OCI-LY7 (cell line): ENCODE results near the gene LDLRAD4. TPM values are rescaled to one million over a fixed set of nuclear protein-coding genes. Genes with fewer than 3 reads are reported as not detected.

Experiments
- BruUV-seq: library from RNA; stranded (reverse); fragments of 400-500 nt; replicated peaks from 2 replicates; lab custom pipeline; 2021; lab: Mats Ljungman, UMichigan
- CTCF ChIA-PET: fragments of 300-600 bp; sonication (Branson Sonifier 250); formaldehyde crosslinking; loops from one replicate; lab custom pipeline; 2022; ENCODE audit warnings: antibody characterized with exemption; ENCODE audit not compliant: unreplicated experiment; lab: Charles Lee
- POLR2A ChIA-PET: fragments of 300-600 bp; sonication (Branson Sonifier 250); formaldehyde crosslinking; loops from one replicate; lab custom pipeline; 2022; ENCODE audit warnings: antibody characterized with exemption; lab: Charles Lee
- DNase-seq: peaks from one replicate; pipeline ENCODE4 v3.0.0-alpha.2; 2015; ENCODE audit warnings: low spot score
- H2AFZ ChIP-seq: fragments of 200-600 bp; sonication (generic), shearing (Covaris generic); 2 replicates; pipeline ENCODE4 v1.6.1; 2014; ENCODE audit warnings: mild to moderate bottlenecking, antibody characterized with exemption, low read length, moderate library complexity
- H3K27ac ChIP-seq: fragments of 200-600 bp; sonication (generic); 2 replicates; pipeline ENCODE4 v1.5.1; 2014; ENCODE audit warnings: mixed run types, low read depth, mild to moderate bottlenecking, moderate library complexity, low read length, inconsistent platforms; ENCODE audit not compliant: poor library complexity, severe bottlenecking
- H3K36me3 ChIP-seq: fragments of 200-600 bp; sonication (generic); 2 replicates; pipeline ENCODE4 v1.6.1; 2014; ENCODE audit warnings: mild to moderate bottlenecking, antibody characterized with exemption, low read length, moderate library complexity, mixed read lengths; ENCODE audit not compliant: insufficient read depth
- H3K4me1 ChIP-seq: fragments of 200-600 bp; sonication (generic); 2 replicates; pipeline ENCODE4 v1.5.1; 2014; ENCODE audit warnings: mild to moderate bottlenecking, low read length; ENCODE audit not compliant: insufficient read depth, poor library complexity, severe bottlenecking
- H3K4me2 ChIP-seq: fragments of 200-600 bp; sonication (generic); 2 replicates; pipeline ENCODE4 v1.6.1; 2014; ENCODE audit warnings: mild to moderate bottlenecking, low read length
- H3K4me3 ChIP-seq: fragments of 200-600 bp; sonication (generic); 2 replicates; pipeline ENCODE4 v1.5.1; 2014; ENCODE audit warnings: mild to moderate bottlenecking, low read depth, low read length; ENCODE audit not compliant: poor library complexity, severe bottlenecking
- H3K79me2 ChIP-seq: fragments of 200-600 bp; sonication (generic); 2 replicates; pipeline ENCODE4 v1.6.1; 2016; ENCODE audit warnings: low read depth, mild to moderate bottlenecking, low read length, moderate library complexity, mixed read lengths; ENCODE audit not compliant: insufficient read depth
- H3K9me2 ChIP-seq: fragments of 200-600 bp; sonication (generic); 2 replicates; pipeline ENCODE4 v1.6.1; 2016; ENCODE audit warnings: mild to moderate bottlenecking, low read length, mixed read lengths; ENCODE audit not compliant: insufficient read depth
- H3K9me3 ChIP-seq: fragments of 200-600 bp; sonication (generic); 2 replicates; pipeline ENCODE4 v1.6.1; 2014; ENCODE audit warnings: mild to moderate bottlenecking, mixed run types, low read length, mixed read lengths
- H4K20me1 ChIP-seq: fragments of 200-600 bp; sonication (generic); 2 replicates; pipeline ENCODE4 v1.6.1; 2014; ENCODE audit warnings: mild to moderate bottlenecking, antibody characterized with exemption, low read length, moderate library complexity, mixed read lengths; ENCODE audit not compliant: insufficient read depth
- CTCF ChIP-seq: fragments of 200-600 bp; sonication (generic); conservative IDR thresholded peaks from 2 replicates; pipeline ENCODE4 v1.5.1; 2014; ENCODE audit warnings: mild to moderate bottlenecking, antibody characterized with exemption, low read length, moderate library complexity, mixed read lengths
- EZH2phosphoT487 ChIP-seq: fragments of 200-600 bp; sonication (generic); IDR thresholded peaks from 2 replicates; pipeline ENCODE4 v1.6.1; 2018; ENCODE audit warnings: low read depth, borderline replicate concordance, mild to moderate bottlenecking, mixed run types, antibody characterized with exemption, low read length, moderate library complexity, mixed read lengths
- intact Hi-C: fragments of 100-400 bp; cut with micrococcal nuclease; formaldehyde crosslinking; loops from one replicate; pipeline ENCODE4 v1.10.0; 2022; ENCODE audit not compliant: unreplicated experiment
- total RNA-seq, 2 experiments: library from RNA; depleted of rRNA in 1 of 2; stranded (reverse); fragments of >200 nt in 1 of 2; shearing (Covaris generic) in 1 of 2; gene quantifications; 2 replicates each; pipeline ENCODE4 v1.2.3, GENCODE V29; 2014 to 2022

Gene LDLRAD4
- total RNA-seq, 2 experiments from 2014 or later = 26.2 to 43.8 TPM

GRCh38 chr18:13480571-13481255 lies 262.2 kb downstream of the LDLRAD4 start:
- Histone ChIP-seq H3K27ac (no peak overlapping the region), H3K4me3 (no peak overlapping the region), H3K79me2 (no peaks in the 10 kb centered on the region), H3K4me1 (no peaks in the 10 kb centered on the region), H3K4me2 (no peak overlapping the region), H3K9me2 (no peaks in the 10 kb centered on the region), H3K9me3 (no peaks in the 10 kb centered on the region), H3K36me3 (peaks cover 4% of the 10 kb centered on the region; the same call in 1 of the 2 replicates), H2AFZ (no peak overlapping the region), H4K20me1 (no peaks in the 10 kb centered on the region)
- no TSS peak for BruUV-seq
- TF ChIP-seq CTCF (no peak), EZH2phosphoT487 (no peak)
- ChIA-PET CTCF (no interaction called here), POLR2A (no interaction called here)
- no peak for DNase-seq
- intact Hi-C loops = no loop called here

- ChIA-PET CTCF (no interaction called here), POLR2A (no interaction called here)
- DNase-seq = no peak
- Histone ChIP-seq H3K9me2 (no peaks in the 10 kb centered on the region), H3K79me2 (no peaks in the 10 kb centered on the region), H4K20me1 (no peaks in the 10 kb centered on the region), H3K4me2 (no peak overlapping the region), H2AFZ (no peak overlapping the region), H3K9me3 (no peaks in the 10 kb centered on the region), H3K27ac (no peak overlapping the region), H3K36me3 (peaks cover 4% of the 10 kb centered on the region; the same call in 1 of the 2 replicates), H3K4me1 (no peaks in the 10 kb centered on the region), H3K4me3 (no peak overlapping the region)
- intact Hi-C loops = no loop called here
- BruUV-seq = no TSS peak
- TF ChIP-seq CTCF (no peak), EZH2phosphoT487 (no peak)
These were observed 262.8 kb downstream of the LDLRAD4 start for GRCh38 chr18:13481331-13481730.
